Astrocyte (in vitro differentiated cells and primary cell): ENCODE results near the gene TMX2. TPM values are rescaled to one million over a fixed set of nuclear protein-coding genes. Genes with fewer than 3 reads are reported as not detected.

Source experiments
- DNase-seq: peaks from one replicate; pipeline ENCODE4 v3.0.0-alpha.2; 2010; ENCODE audit warnings: low read depth
- FAIRE-seq: peaks from 2 replicates; lab custom pipeline; 2011; peaks lifted over from hg19 to GRCh38; lab: Jason Lieb, UNC
- H2AFZ ChIP-seq: 2 replicates; pipeline ENCODE4 v1.6.0; 2012; ENCODE audit warnings: low read depth, low read length, inconsistent platforms
- H3K27ac ChIP-seq: 2 replicates; pipeline ENCODE4 v1.5.1; 2011; ENCODE audit warnings: low read depth, low read length, inconsistent platforms
- H3K27me3 ChIP-seq: 2 replicates; pipeline ENCODE4 v1.6.0; 2011; ENCODE audit warnings: low read length, inconsistent platforms; ENCODE audit not compliant: insufficient read depth
- H3K36me3 ChIP-seq: 2 replicates; pipeline ENCODE4 v1.5.1; 2011; ENCODE audit warnings: low read length, inconsistent platforms; ENCODE audit not compliant: insufficient read depth
- H3K4me1 ChIP-seq: 2 replicates; pipeline ENCODE4 v1.5.1; 2011; ENCODE audit warnings: low read length, inconsistent platforms; ENCODE audit not compliant: insufficient read depth
- H3K4me2 ChIP-seq: 2 replicates; pipeline ENCODE4 v1.6.0; 2012; ENCODE audit warnings: low read length, inconsistent platforms
- H3K4me3 ChIP-seq: 2 replicates; pipeline ENCODE4 v1.5.1; 2011; ENCODE audit warnings: low read depth, mild to moderate bottlenecking, low read length, inconsistent platforms; ENCODE audit not compliant: insufficient read depth
- H3K79me2 ChIP-seq: 2 replicates; pipeline ENCODE4 v1.6.0; 2012; ENCODE audit warnings: mild to moderate bottlenecking, low read length, inconsistent platforms; ENCODE audit not compliant: insufficient read depth
- H3K9ac ChIP-seq: 2 replicates; pipeline ENCODE4 v1.6.0; 2012; ENCODE audit warnings: mild to moderate bottlenecking, low read length, inconsistent platforms
- H3K9me3 ChIP-seq: 2 replicates; pipeline ENCODE4 v1.5.1; 2012; ENCODE audit warnings: low read depth, mild to moderate bottlenecking, low read length, inconsistent platforms; ENCODE audit not compliant: insufficient read depth
- H4K20me1 ChIP-seq: 2 replicates; pipeline ENCODE4 v1.6.0; 2012; ENCODE audit warnings: low read length, inconsistent platforms; ENCODE audit not compliant: insufficient read depth
- H3K27ac Mint-ChIP-seq: one replicate; pipeline ENCODE4 v1.8.0; 2021; ENCODE audit warnings: mild to moderate bottlenecking, mixed read lengths; ENCODE audit not compliant: unreplicated experiment
- H3K27me3 Mint-ChIP-seq: one replicate; pipeline ENCODE4 v1.8.0; 2021; ENCODE audit warnings: low read depth, mixed read lengths; ENCODE audit not compliant: unreplicated experiment
- H3K36me3 Mint-ChIP-seq: one replicate; pipeline ENCODE4 v1.8.0; 2021; ENCODE audit warnings: low read depth, mixed read lengths; ENCODE audit not compliant: unreplicated experiment
- H3K4me1 Mint-ChIP-seq: one replicate; pipeline ENCODE4 v1.8.0; 2021; ENCODE audit warnings: low read depth, mixed read lengths; ENCODE audit not compliant: unreplicated experiment
- H3K4me3 Mint-ChIP-seq: one replicate; pipeline ENCODE4 v1.8.0; 2021; ENCODE audit warnings: mild to moderate bottlenecking, moderate library complexity, mixed read lengths; ENCODE audit not compliant: unreplicated experiment
- H3K9me3 Mint-ChIP-seq: one replicate; pipeline ENCODE4 v1.8.0; 2021; ENCODE audit warnings: mild to moderate bottlenecking, mixed read lengths; ENCODE audit not compliant: unreplicated experiment
- EZH2 ChIP-seq: IDR thresholded peaks from 2 replicates; pipeline ENCODE4 v1.6.1; 2012; ENCODE audit warnings: mild to moderate bottlenecking, low read length, inconsistent platforms; ENCODE audit not compliant: insufficient read depth
- total RNA-seq: library from RNA; stranded (reverse); gene quantifications from 2 replicates; pipeline ENCODE4 v1.2.1, GENCODE V29; 2021
- TF ChIP-seq, protein P1 (sequence below): IDR thresholded peaks from 2 replicates; pipeline ENCODE4 v1.5.1; 2011; ENCODE audit warnings: low read depth, mild to moderate bottlenecking, inconsistent platforms, low read length, moderate library complexity; ENCODE audit not compliant: insufficient read depth

The TMX2 gene
- total RNA-seq, 1 donor from 2014 or later, result 88.0 TPM

DNA sequence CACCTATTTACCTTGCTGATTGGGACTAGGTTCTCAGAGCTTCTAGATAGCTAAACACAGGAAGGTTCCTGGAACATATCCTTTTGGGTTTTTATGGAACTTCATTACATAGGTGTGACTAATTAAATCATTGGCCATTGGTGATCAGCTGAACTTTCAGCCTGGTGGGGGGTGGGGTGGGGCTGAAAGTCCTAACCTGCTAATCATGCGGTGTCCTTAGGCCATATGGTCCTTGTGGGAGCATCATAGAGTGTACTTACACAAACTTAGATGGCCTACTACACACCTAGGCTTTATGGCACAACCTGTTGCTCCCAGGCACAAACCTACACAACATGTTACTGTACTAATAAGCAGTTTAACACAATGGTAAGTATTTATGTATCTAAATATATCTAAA is 20.3 kb downstream of the TMX2 start:
- Histone ChIP-seq H3K27ac (no peak overlapping the region), H3K27me3 (no peaks in the 10 kb centered on the region), H3K9ac (no peak overlapping the region), H3K36me3 (peaks cover 5% of the 10 kb centered on the region), H3K79me2 (peaks cover 77% of the 10 kb centered on the region), H2AFZ (no peak overlapping the region), H3K4me3 (no peak overlapping the region), H3K9me3 (no peaks in the 10 kb centered on the region), H3K4me2 (no peak overlapping the region), H3K4me1 (no peaks in the 10 kb centered on the region), H4K20me1 (peaks cover 35% of the 10 kb centered on the region)
- Mint-ChIP-seq H3K4me3 (no peak overlapping the region), H3K4me1 (peaks cover 5% of the 10 kb centered on the region), H3K27ac (no peak overlapping the region), H3K27me3 (no peaks in the 10 kb centered on the region), H3K36me3 (peaks cover under 1% of the 10 kb centered on the region), H3K9me3 (no peaks in the 10 kb centered on the region)
- no peak for FAIRE-seq
- no peak for DNase-seq
- no peak for TF ChIP-seq EZH2
- TF ChIP-seq, protein P1, sequence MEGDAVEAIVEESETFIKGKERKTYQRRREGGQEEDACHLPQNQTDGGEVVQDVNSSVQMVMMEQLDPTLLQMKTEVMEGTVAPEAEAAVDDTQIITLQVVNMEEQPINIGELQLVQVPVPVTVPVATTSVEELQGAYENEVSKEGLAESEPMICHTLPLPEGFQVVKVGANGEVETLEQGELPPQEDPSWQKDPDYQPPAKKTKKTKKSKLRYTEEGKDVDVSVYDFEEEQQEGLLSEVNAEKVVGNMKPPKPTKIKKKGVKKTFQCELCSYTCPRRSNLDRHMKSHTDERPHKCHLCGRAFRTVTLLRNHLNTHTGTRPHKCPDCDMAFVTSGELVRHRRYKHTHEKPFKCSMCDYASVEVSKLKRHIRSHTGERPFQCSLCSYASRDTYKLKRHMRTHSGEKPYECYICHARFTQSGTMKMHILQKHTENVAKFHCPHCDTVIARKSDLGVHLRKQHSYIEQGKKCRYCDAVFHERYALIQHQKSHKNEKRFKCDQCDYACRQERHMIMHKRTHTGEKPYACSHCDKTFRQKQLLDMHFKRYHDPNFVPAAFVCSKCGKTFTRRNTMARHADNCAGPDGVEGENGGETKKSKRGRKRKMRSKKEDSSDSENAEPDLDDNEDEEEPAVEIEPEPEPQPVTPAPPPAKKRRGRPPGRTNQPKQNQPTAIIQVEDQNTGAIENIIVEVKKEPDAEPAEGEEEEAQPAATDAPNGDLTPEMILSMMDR, result no peak

DNA sequence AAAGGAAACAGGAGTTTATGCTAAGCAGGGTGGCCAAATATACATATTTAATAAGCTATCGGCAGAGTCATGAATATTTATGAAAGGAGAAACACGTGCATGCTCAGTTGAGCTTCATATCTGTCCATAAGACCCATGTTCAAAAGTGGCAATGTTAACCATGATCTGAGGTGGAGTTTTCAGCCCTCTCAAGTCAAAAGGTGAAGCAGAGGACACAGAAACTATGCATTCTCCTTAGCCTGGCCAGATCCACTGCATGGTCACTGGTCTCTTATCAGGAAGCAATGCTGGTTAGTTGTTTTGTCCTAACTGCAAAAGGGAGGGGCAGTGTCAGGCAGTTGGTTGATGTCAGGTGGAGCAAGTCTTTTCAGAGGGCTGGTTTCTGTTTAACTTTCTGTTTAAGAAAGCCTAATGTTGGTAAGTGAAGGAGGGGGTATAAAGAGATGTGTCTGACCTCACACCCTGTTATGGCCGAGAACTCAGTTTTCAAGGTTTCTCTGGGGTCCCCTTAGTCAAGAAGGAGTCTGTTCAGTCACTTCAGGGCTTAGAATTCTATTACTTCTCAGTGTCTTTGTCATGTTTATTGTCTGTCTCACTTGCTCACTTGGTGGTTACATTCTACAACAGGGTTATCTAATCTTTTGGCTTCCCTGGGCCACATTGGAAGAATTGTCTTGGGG is 23.4 kb downstream of the TMX2 start:
- no peak overlapping the region for H3K27ac ChIP-seq
- Mint-ChIP-seq H3K4me1 (peaks cover 5% of the 10 kb centered on the region), H3K36me3 (peaks cover 2% of the 10 kb centered on the region), H3K4me3 (no peak overlapping the region), H3K27ac (no peak overlapping the region), H3K27me3 (no peaks in the 10 kb centered on the region), H3K9me3 (no peaks in the 10 kb centered on the region)
- peaks cover 25% of the 10 kb centered on the region for H4K20me1 ChIP-seq
- no peaks in the 10 kb centered on the region for H3K9me3 ChIP-seq
- peaks cover 54% of the 10 kb centered on the region for H3K79me2 ChIP-seq
- FAIRE-seq (no peak), DNase-seq (no peak)
- H3K4me3 ChIP-seq, result no peak overlapping the region
- no peak overlapping the region for H2AFZ ChIP-seq
- H3K9ac ChIP-seq, result no peak overlapping the region
- no peaks in the 10 kb centered on the region for H3K4me1 ChIP-seq
- no peak overlapping the region for H3K4me2 ChIP-seq
- H3K27me3 ChIP-seq, result no peaks in the 10 kb centered on the region
- H3K36me3 ChIP-seq, result peaks cover 21% of the 10 kb centered on the region
- TF ChIP-seq, protein P1, result no peak
- no peak for TF ChIP-seq EZH2
